ENCODE measurements around the gene LPGAT1.
"Not testable (repeated sequence)": the region's sequence is repeated elsewhere in the genome, so short reads cannot be mapped to it uniquely, and the experiment has no call there.

LPGAT1 gene, protein sequence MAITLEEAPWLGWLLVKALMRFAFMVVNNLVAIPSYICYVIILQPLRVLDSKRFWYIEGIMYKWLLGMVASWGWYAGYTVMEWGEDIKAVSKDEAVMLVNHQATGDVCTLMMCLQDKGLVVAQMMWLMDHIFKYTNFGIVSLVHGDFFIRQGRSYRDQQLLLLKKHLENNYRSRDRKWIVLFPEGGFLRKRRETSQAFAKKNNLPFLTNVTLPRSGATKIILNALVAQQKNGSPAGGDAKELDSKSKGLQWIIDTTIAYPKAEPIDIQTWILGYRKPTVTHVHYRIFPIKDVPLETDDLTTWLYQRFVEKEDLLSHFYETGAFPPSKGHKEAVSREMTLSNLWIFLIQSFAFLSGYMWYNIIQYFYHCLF

DNA sequence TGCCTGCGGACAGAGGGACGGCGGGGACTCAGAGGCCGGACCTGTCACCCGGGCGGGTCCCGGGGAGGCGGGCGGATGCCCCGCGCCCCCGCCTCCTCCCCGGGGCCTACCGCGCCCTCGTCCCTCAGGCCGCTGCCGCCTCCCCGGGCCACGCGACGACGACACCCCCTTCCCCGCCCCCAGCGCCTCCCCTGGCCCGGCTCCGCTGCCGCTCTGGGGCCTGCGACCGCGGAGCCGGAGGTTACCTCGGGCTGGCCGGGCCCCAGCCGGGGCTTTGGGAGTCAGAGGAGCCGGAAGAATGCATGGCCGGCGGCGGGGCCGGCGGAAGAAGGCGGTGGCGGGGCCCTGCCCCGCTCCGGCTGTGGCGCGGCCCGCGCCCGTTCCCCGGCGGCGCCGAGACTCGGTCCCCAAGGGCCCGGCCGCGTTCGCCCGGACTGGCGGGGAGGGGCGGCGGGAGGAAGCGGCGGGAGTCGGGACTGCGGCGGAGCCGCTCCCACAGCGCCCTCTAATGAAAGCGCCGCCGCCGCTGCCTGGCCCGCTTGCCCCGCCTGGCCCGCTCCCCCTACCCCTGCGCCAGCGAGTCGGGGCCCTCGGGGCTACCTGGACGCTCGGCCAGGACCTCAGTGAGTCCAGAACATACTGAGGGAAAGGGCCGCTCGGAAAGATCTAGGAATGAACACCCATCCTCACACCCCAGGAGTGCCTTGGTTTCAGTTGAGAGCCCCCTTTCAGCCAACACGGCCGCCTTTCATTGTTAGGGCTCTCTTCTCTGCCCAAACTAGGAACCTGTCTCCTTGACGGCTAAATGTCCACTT is at the start of gene LPGAT1:
Gene LPGAT1 (minus strand): TSS at position 436 of the 815 bp plus-strand sequence. CDS start 1,467 bp downstream, outside the sequence.
- peak; percentile 57 for DNase-seq

DNA sequence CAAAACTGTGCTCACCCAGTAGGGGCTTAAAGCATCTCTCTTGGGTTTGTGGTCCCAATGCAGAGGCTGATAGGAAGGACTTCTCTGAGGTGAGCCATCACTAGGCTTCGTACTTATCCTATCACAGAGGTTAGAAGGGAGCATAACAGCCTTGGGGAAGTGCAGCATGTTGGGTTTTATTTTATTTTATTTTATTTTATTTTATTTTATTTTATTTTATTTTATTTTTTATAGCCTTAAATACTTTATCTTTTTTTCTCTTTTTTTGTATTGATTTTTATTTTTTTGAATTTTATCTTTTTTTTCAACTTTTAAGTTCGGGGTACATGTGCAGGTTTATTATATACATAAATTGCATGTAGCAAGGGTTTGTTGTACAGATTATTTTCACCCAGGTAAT is 48.9 kb upstream of the LPGAT1 start:
- DNase-seq, result no peak

DNA sequence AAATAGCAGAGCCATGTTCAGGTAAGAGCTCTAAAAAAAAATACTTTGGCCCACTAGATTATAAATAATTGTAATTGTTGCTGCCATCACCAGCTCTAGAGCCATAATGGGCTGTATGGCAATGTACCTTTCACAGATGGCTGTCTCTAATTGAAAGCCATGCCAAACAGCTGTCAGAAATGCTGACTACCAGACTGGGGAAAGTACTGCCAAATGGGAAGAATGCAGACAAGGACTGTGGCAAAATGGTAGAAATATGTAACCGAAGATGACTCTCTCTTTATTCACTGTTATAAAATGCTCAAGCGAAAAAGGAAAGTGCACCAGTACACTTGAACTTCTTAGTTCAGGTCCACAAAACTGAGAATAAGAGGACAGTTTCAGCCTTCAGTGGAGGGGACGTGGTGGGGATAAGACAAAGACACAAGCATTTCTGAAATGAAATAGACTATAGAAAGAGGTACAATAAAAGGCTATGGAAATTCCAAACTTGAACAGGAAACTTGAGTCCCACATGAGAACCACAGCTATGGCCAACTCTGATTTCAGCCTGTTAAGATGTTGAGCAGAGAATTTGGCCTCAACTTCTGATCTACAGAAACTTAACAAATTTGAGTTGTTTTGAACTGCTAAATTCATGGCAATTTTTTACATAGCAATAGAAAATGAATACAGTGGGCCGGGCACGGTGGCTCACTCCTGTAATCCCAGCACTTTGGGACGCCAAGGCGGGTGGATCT is 46.5 kb upstream of the LPGAT1 start:
- DNase-seq, result no peak

DNA sequence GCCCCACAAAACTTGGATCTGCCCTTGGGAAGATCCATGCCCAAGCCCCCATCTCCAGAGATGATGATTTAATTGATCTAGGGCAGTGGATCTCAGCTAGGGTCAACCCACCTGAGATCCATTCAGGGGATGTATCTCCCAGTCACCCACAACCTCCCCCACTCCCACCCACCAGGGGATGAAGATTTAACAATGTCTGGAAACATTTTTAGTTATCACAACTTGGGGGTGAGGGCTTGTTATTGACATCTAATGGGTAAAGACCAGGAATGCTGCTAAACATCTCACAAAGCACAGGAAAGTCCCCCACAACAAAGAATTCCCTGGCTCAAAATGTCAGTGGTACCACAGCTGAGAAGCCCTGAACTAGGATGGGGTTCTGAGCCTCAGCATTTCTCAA is 45.0 kb upstream of the LPGAT1 start:
- DNase-seq, result no peak

DNA sequence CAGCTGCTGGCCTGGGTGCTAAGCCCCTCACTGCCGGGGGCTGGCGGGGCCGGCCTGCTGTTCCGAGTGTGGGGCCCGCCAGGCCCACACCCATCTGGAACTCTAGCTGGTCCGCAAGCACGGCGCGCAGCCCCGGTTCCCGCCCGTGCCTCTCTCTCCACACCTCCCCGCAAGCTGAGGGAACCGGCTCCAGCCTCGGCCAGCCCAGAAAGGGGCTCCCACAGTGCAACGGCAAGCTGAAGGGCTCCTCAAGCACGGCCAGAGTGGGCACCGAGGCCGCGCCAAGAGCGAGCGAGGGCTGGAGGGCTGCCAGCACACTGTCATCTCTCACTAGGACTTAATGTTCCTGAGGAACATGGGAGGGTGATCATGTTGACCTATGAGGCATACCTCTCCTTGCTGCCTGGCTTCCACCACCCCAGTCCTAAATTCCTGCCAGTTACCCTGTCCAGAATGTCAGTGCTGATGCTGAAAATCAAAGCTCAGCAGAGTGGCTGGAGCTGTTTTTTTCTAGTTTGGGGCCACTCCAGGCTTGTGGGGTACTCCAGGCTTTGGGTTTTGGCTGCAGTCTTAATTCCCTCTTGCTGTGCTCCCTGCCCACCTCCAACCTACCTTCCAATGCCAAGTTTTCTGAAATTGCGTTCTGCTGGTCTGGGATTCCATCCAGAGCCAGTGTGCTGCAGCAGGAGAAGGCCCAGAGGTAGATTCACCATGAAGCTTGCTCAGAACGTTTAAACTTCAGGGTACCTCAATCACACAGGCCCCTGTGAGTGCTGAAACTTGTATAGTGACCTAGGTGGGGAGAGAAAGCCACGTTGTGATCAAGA is 44.2 kb upstream of the LPGAT1 start:
- DNase-seq, result no peak

DNA sequence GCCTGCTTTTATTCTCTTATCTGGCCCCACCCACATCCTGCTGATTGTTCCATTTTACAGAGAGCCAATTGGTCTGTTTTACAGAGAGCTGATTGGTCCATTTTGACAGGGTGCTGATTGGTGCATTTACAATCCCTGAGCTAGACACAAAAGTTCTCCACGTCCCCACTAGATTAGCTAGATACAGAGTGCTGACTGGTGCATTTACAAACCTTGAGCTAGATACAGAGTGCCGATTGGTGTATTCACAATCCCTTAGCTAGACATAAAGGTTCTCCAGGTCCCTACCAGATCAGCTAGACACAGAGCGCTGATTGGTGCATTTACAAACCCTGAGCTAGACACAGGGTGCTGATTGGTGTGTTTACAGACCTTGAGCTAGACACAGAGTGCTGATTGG is 43.2 kb upstream of the LPGAT1 start:
- DNase-seq, result not testable (repeated sequence)

DNA sequence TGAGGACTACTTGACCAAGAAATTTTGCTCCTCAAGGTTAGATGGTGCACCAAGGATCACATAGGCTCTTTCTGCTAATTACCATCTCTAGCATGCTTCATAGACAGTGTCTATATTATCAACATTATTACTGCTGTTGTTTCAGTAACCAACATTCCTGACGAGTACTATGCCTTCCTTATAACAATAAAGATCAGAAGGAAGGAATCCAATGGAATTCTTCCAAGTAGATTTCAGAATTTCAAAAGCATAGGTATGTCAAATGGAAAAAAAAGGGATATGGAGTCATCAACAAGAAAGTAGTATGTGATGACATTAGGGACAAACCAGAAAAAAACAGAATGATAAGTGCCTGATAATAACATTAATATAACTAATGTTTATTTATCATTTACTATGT is 39.6 kb upstream of the LPGAT1 start:
- no peak for DNase-seq

DNA sequence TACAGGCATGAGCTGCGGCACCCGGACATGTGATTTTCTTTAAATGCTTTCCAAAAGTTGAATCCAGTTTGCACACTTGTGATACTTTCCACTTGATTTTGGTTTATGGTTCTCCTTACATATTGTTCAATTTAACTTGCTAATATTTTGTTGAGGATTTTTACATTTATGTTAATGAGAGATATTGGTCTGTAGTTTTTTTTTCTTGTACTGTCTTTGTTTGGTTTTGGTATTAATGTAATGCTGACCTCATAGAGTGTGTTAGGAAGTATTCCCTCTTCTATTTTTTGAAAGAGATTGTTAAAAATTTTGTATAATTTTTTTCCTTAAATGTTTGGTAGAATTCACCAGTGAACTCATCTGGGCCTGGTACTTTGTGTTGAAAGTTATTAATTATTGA is 34.6 kb upstream of the LPGAT1 start:
- no peak for DNase-seq

DNA sequence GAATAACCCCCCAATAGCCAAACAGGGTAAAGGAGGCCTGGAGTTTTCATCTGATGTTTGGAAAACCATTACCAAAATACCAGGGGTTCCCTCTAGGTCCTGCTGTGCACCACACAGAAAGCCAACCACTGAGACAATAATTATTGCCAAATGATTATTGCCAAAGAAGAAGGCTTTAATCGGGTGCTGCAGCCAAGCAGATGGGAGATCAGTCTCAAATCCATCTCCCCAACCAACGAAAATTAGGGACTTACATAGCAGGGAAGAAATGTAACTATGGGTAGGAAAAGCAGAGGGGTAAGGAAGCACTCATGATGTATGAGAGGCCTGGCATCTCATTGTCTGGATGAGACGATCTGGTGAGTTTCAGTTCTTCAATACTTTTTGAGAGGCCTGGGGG is 28.8 kb upstream of the LPGAT1 start:
- DNase-seq, result no peak

DNA sequence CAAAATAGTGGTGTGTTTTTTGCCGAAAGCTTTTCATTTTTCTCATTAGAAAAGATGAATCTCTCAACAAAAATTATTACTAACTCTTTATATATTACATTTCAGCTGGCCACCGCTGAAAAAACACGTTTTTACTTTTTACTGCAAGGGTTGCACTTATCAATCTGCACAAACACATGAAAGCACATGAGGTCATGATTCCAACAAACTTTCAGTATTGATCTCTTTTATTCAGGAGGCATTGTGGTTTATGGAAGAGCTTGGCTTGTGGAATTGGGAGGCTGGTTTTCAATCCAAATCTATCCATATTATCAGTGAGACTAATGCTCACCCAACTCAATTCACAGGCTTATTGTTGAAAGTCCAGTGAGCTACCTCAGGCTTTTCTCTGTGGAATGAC is 20.6 kb upstream of the LPGAT1 start:
- DNase-seq, result no peak

DNA sequence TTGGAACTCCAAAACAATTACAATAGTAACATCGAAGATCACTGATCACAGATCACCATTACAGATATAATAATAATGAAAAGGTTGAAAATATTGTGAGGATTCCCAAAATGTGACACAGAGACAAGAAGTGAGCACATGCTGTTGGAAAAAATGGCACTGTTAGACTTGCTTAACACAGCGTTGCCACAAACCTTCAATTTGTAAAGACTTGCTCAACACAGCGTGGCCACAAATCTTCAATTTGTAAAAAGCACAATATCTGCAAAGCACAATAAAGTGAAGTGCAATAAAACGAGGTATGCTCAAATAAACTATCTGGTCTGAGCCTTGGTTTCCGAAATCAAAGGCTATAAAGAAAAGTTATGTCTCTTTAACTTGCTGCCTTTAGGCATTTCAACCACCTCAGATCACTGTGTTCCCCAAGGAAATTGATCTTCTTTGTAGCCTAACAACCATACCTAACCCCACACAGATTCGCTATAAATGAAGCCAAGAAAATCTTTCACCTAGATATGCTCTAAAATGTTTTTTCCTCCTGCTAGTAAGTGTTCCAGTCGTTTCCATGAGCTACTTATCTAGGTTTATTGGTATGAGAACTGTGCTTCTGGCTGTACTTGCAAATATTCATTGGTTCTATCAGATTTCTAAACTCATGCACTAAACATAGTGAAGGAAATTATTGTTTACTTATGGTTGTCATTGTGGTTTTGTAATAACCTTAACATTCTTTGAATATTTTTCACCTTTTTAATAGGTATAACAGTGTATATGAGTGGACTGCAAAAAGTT is 13.1 kb upstream of the LPGAT1 start:
- DNase-seq, result no peak

DNA sequence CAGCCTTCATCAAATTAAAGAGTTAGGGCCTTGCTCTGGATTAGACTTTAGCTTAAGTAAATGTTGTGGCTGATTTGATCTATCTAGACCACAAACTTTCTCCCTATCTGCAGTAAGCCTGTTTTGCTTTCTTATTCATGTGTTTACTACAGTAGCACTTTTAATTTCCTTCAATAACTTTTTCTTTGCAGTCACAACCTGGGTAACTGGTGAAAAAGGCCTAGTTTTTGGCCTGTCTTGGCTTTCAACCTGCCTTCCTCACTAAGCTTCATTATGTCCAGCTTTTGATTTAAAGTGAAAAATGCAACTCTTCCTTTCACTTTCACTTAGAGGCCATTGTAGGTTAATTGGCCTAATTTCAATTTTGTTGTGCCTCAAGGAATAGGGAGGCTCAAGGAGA is 12.5 kb upstream of the LPGAT1 start:
- DNase-seq, result no peak

DNA sequence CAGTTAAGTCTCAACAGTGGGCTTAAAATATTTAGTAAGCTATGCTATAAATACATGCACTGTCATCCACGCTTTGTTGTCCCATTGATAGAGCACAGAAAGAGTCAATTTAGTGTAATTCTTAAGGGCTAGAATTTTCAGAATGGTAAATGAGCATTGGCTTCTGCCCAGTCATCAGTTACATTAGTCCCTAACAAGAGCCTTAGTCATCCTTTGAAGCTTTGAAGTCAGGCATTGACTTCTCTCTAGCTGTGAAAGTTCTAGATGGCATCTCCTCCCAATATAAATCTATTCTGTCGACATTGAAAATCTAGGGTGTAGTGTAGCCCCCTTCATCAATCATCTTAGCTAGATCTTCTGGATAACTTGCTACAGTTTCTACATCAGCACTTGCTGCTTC is 12.0 kb upstream of the LPGAT1 start:
- no peak for DNase-seq

DNA sequence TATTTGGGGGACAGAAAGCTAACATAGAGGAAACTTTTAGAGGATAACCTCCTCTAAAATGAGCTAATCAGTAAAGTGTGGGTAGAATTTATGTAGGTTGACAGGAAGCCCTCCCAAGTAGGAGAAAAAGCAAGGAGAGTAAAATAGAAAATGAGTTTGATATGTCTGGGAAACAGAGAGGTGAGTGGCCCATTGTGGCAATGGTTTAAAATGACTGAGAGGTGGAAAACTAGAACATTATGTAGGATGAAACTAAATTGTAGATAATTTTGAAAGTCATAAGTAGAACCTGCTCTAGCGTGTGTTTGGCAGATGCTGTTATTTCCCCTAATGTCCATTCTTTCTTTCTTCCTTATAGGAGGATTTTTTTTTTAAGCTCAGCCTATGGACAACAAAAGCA is 8.5 kb upstream of the LPGAT1 start:
- DNase-seq, result no peak

DNA sequence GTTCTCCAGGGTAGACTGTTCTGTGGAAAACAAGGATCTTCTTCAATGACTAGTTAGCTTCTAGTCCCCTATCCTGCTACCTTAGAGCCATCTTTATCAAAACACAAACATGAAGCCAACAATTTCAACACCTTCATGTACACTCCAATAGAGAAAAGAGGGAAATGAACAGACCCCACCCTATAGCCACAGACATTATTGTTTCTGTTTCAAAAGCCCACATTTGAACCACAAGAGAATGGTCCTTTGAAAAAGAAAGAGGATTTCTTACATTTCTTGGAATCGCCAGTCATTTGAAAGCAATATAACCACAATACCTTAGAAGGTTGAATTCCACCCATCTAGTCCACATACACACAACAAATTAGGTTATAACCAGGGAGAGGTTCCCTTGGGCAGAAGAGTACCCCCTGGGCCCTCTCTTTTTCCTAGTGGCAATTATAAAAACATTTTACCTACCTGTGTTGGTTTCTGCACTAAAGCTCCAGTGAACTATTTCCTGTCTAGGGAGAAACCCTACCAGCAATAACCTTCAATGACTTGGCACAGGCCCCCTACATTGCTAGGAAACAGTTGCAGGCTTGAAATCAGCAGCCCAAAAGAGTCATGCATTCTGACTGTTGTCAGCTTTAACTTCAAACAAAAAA is 2.7 kb upstream of the LPGAT1 start:
- DNase-seq, result no peak

DNA sequence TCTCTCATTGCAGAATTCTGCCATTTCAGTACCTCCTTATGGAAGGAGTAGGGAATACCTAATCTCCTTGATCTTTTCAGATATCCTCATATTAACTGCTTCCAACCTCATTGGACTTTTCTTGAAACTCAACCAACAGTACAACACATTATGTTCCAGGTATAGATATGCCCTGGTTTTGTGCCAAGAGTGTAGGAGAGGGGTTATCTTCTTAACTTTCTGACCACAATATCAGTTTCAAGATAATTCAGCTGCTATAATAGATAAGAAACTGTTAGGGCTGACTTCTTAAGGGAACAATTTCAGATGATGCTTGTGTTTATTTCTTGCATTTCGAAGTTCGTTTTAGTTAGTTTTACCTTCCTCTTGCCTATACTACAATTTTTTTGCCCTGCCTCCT is 2.1 kb upstream of the LPGAT1 start:
- no peak for DNase-seq

DNA sequence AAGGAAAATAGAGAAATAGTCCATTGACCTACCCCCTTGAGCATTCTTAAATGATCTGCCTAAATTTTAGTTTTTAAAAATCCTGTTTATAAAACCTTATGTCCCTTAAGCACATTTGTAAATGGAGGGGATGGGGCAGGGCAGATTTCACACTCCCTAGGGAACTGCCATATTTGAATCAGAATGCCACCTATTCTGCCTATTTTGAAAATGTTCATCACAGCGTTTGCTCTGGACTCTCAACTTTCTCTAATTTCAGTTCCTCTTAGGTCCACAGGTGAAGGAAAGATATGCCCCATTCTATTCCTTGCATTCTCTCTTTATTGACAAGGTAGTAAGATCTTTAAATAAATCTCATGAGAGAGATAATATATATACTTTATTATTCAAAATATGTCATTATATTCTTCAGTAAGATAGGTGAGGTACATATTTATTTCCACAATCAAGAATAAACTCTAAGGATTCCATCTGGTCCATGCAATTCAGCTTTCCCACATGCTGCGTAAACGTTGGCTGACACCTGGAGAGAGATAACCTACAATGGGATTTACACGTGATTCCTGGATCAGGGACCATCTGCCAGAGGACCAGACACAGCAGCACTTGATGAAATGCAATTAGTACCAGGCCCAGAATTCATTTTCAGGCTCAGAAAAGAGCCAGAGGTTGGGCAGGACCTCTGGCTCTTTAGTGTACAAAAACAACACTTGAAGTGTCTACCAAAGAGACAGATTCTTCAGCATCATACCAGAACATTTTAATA is 1.2 kb upstream of the LPGAT1 start:
- DNase-seq, result no peak

DNA sequence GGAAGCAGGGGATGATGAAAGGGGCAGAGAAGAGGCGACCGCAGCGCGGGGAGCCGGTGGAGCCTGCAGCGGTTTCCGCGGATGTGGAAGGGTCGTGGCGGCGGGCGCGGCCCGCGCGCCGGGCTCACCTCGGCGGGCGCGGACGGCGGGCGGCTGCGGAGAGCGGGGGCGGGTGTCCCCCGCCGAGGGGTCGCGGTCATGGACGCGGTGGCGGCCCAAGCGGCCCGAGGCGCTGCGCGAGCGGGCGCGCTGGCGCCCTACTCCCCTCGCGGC is 572 bp downstream of the LPGAT1 start:
- no peak for DNase-seq

DNA sequence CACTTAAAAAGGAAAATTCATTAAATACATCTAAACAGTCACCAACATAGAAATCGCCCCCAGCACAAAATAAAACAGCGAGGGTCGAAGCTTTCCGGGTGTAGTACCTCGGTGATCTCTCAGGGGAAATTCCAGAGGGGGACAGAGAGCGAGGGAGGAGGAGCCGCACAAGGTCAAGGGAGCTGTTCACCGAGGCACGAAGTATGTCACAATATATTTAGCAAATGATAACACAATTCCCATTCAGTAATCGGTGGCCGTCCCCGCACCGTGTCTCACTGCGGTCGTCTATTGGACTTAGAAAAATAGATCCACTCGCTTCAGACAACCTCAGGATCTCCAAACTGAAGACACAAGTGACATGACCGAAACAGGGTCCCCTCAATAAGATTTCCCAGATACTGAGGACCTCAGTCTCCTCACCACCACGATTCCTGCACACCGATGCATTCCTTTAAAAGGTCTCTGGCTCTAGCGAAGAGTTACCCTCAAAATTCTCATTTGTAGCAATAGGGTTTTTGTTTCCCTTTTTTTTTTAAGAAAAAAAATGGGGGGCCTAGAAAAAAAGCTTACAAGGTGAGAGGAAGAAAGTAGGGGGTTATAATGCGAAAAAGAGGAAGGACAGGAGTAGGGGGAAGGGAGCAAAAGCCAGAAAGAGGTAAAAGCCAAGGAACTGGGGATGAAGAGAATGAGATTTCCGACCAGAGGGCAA is 1.1 kb downstream of the LPGAT1 start:
- DNase-seq, result no peak
